GM12801 (cell line): ENCODE results near the gene CAMTA1.

Experiments
- TF ChIP-seq, protein P1 (sequence below): IDR thresholded peaks from one replicate; pipeline ENCODE4 v1.5.1; 2011; ENCODE audit warnings: control low read depth; ENCODE audit not compliant: insufficient read length; ENCODE audit errors: extremely low read depth

Gene CAMTA1

DNA sequence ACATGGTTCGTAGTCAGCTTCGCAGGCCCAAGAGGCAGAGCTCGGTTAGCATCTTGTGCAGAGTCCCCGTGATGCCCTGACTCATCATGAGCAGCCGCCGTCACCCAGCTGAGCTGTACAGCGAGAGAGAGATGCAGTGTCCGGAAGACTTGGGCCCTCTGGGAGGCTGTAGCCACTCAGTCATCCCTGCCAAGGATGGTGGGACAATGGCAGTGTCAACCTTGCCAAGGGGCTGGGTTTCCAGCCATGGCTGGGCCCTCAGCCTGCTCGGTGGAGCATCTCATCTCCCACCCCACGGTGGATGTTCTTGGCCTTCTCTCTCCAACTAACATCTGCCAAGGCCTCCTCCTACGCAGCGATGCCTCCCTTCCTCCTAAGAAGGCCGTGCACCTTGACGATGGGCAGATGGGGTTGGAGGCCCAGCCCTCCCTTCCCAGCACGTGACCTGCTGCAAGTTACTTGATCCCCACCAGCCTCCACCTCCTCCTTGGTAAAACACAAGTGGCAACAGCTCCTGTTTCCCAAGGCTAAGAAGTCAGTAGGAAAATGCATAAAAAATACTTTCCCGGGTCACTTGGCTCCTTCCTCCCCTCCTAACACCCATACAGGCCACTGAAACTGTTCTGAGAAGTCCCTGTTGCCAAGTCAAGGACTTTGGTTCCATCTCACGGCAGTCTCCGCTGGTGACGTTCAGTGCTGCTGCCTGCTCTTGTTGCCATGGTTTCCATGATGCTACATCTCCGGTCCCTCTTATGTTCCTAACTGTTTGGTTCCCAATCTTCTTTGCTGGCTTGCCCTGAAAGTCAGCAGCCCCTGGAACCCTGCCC is 601.2 kb downstream of the CAMTA1 start:
- TF ChIP-seq, protein P1, sequence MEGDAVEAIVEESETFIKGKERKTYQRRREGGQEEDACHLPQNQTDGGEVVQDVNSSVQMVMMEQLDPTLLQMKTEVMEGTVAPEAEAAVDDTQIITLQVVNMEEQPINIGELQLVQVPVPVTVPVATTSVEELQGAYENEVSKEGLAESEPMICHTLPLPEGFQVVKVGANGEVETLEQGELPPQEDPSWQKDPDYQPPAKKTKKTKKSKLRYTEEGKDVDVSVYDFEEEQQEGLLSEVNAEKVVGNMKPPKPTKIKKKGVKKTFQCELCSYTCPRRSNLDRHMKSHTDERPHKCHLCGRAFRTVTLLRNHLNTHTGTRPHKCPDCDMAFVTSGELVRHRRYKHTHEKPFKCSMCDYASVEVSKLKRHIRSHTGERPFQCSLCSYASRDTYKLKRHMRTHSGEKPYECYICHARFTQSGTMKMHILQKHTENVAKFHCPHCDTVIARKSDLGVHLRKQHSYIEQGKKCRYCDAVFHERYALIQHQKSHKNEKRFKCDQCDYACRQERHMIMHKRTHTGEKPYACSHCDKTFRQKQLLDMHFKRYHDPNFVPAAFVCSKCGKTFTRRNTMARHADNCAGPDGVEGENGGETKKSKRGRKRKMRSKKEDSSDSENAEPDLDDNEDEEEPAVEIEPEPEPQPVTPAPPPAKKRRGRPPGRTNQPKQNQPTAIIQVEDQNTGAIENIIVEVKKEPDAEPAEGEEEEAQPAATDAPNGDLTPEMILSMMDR = no peak

DNA sequence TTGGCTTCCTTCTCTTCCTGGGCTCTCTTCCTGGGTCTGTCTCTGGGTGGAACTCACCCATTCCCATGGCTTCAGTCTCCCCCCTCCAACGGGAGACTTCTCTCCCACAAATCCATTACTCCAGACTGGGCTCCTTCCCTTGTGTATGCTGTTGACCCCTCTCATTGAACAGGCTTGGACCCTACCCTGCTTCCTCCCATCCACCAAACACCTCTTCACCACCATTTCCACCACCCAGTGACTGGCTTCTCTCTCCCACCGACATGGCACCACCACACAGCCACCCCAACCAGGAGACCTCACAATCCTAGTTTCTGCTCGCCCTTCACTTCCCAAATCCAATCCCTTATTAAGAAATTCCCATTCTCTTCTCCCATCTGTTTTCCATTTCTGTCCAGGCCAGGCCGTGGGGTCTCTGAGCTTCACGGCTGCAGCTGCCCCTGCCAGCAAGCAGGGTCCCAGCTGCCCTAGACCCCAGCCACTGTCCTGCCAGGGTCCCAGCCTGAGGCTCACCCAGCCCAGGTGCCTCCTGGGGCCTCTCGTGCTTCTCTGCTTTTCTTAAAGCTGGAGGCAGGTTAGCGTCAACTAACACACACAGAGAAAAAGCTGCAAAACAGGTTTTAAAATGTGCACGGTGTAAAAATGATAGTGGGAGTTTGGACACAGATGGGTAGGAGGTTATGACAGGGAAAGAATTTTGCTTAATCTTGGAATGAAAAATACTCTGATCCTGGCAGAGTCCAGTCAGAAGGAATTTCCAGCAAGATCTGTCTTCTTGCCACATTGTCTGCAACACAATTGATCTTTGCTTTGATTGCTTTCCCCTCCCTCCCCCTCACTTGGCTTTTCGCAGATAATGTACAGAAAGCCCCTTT is 602.0 kb downstream of the CAMTA1 start:
- TF ChIP-seq, protein P1 = no peak

DNA sequence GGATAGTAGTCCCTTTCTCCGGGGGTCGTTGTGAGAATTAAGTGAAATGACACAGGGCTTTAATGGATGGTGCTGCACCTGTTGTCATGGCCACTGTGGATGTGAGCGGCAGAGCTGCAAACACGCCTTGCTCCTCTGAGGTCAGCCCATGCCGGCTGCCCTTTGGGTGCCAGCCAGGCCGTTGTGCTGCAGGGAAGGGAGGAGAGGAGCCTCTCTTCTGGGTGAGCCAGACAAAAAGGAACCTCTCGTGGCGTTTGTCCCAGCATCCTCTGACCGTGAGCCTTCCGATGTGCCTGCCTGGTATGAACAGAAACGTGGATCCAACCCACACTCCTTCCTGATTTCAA is 602.9 kb downstream of the CAMTA1 start:
- TF ChIP-seq, protein P1 = no peak

DNA sequence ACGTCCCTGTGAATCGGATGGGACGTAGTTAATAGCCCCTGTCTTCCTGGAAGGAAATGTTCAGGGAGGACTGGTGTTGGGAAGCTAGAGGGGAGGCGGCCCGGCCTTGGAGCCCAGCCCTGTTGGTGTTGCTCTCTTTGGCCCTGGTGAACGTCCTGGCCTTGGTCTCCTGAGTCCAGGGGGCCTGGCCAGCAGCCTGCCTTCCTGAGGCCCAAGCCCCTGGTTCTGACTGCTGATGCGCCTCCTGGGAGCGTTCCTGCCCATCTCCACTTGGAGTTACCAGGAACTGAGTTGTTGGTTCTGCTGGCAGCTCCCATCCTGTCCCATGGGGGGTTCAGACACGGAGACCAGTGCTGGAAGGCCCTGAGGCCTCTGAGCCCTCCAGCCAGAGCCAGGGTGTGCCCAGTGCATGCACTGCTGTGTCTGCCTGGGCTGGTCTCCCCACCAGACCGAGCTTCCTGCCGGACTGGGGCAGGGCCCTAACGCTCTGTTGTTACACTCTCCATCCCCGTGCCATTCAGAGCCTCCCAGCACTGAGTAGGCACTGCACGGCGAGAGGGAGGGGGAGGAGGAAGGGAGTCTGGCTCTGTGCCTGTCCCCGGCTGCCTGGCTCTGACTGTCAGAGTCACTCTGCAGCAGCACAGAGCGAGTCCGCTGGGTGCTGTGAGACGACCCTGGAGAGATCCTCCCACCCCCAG is 603.4 kb downstream of the CAMTA1 start:
- TF ChIP-seq, protein P1 = no peak

DNA sequence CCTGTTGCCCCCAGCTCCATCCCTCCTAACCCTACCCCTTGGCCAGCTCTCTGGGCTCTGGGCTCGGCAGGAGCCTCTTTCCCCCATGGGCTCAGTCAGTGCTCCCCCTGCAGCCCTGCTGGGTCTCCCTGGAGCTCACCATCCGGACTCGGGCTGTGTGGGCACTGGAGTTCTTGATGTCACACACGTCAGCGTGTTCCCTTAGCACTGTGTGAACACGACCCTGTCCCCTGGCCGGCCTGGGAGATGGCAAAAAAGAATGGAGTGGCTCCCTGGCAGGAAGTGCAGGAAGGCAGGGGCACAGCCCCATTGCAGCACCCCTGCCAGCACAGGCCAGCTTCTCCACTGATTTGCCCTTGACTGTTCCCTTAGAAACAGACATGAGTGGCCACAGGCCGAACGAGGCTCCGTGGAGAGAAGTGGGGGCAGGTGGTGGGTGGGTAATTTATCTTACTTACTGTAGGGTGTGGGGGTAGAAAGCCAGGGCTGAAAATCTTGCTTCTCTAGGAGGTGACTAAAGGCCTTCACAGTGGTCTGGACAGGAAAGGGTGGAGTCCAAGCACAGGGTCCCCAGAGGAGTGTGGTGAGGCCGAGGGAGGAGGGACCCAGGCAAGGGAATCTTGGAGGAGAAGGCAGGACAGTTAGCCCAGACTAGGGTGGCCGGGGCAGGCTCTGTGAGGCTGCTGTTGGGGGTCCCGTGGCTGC is 604.1 kb downstream of the CAMTA1 start:
- TF ChIP-seq, protein P1 = no peak

DNA sequence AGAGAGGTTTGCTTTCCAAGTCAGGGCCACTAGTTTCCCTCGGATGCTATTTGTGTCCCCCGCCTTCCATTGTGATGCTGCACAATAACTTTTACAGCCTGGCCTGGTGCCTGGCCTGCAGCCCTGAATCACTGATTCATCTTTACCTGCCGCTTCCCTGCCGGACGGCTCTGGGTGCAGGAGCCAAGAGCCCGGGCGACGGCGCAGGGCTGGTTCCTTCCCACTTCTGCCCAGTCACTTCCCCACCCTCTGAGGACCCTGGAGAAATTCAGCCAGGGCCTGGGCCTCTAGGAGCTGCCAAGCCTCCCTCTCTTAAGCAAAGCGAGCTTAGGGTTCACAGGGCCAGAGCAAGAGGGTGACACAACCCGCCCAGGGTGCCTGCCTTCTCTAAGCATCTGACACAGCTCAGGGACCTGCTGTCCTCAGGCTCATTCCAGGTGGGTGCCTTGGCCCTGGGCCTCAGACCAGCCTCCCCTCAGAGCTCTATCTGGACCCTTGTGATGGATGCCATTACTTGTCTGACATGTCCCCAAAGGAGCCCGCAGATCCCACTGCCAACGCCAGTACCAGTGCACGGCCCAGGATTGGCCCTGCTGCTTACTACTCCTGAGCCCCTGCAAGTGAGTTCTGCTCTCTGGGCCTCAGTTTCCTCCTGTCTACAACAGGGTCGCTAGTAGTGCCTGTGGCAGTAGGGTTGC is 604.8 kb downstream of the CAMTA1 start:
- TF ChIP-seq, protein P1 = no peak
